Endothelial cell of umbilical vein (primary cell): ENCODE results near the gene TAF3. TPM values are rescaled to one million over a fixed set of nuclear protein-coding genes. Genes with fewer than 3 reads are reported as not detected.

ENCODE experiments used
- BruUV-seq: library from RNA; stranded (reverse); fragments of 400-500 nt; replicated peaks from 2 replicates; lab custom pipeline; 2021; lab: Mats Ljungman, UMichigan
- CTCF ChIA-PET: fragments of 300-600, 350-600 bp; sonication (Branson Sonifier 250); formaldehyde crosslinking; loops from one replicate; lab custom pipeline; 2021; ENCODE audit warnings: antibody characterized with exemption, inconsistent platforms; lab: Charles Lee
- POLR2A ChIA-PET: fragments of 300-600, 350-600 bp; sonication (Branson Sonifier 250); formaldehyde crosslinking; loops from one replicate; lab custom pipeline; 2021; ENCODE audit warnings: antibody characterized with exemption, inconsistent platforms; lab: Charles Lee
- DNase-seq: peaks from one replicate; pipeline ENCODE4 v3.0.0-alpha.2; 2011; ENCODE audit warnings: low read depth, low spot score
- FAIRE-seq: peaks from 2 replicates; lab custom pipeline; 2011; peaks lifted over from hg19 to GRCh38; lab: Jason Lieb, UNC
- H2AFZ ChIP-seq: 2 replicates; pipeline ENCODE4 v1.6.0; 2012; ENCODE audit warnings: low read depth, low read length, control low read depth, inconsistent platforms
- H3K27ac ChIP-seq: 2 replicates; pipeline ENCODE4 v1.5.1; 2011; ENCODE audit warnings: low read depth, mild to moderate bottlenecking, control low read depth, low read length, moderate library complexity; ENCODE audit not compliant: insufficient read depth
- H3K27me3 ChIP-seq, 2 experiments: 2 replicates each; pipeline versions ENCODE4 v1.6.0 to v1.6.1; 2011; ENCODE audit warnings: low read length in 2 of 2, mixed read lengths in 1 of 2; ENCODE audit not compliant: control insufficient read depth in 2 of 2, insufficient read depth in 2 of 2
- H3K36me3 ChIP-seq, 2 experiments: 2 replicates in 1 of 2; 3 replicates in 1 of 2; pipeline ENCODE4 v1.5.1; 2011; ENCODE audit warnings: low read length in 2 of 2, mild to moderate bottlenecking in 1 of 2, moderate library complexity in 1 of 2; ENCODE audit not compliant: control insufficient read depth in 2 of 2, insufficient read depth in 2 of 2; ENCODE audit errors: extremely low read depth in 1 of 2
- H3K4me1 ChIP-seq: 3 replicates; pipeline ENCODE4 v1.5.1; 2011; ENCODE audit warnings: mild to moderate bottlenecking, low read length; ENCODE audit not compliant: control insufficient read depth, insufficient read depth; ENCODE audit errors: extremely low read depth
- H3K4me2 ChIP-seq: 2 replicates; pipeline ENCODE4 v1.6.1; 2011; ENCODE audit warnings: low read length, control low read depth, mixed read lengths; ENCODE audit not compliant: insufficient read depth
- H3K4me3 ChIP-seq, 3 experiments: fragments of 200-600 bp in 1 of 3; sonication (generic), shearing (Covaris generic) in 1 of 3; replicated peaks in 1 of 3; 2 replicates each; pipeline ENCODE4 v1.5.1; 2011 to 2016; ENCODE audit warnings: control low read depth in 3 of 3, low read length in 3 of 3, mild to moderate bottlenecking in 2 of 3, inconsistent platforms in 1 of 3, low read depth in 1 of 3, moderate library complexity in 1 of 3; ENCODE audit not compliant: insufficient read depth in 1 of 3
- H3K79me2 ChIP-seq: 2 replicates; pipeline ENCODE4 v1.6.0; 2012; ENCODE audit warnings: low read length, inconsistent platforms; ENCODE audit not compliant: control insufficient read depth, insufficient read depth
- H3K9ac ChIP-seq: replicated peaks from 2 replicates; pipeline ENCODE3; 2011; ENCODE audit warnings: low read length, control low read depth; ENCODE audit not compliant: insufficient read depth; ENCODE audit errors: extremely low read depth
- H3K9me1 ChIP-seq: replicated peaks from 3 replicates; pipeline ENCODE4 v1.6.0; 2011; ENCODE audit warnings: mild to moderate bottlenecking, low read length; ENCODE audit not compliant: control insufficient read depth, insufficient read depth; ENCODE audit errors: extremely low read depth
- H3K9me3 ChIP-seq: replicated peaks from 2 replicates; pipeline ENCODE4 v1.5.1; 2012; ENCODE audit warnings: low read length, inconsistent platforms; ENCODE audit not compliant: control insufficient read depth, insufficient read depth
- H4K20me1 ChIP-seq: replicated peaks from 2 replicates; pipeline ENCODE3; 2011; ENCODE audit warnings: mild to moderate bottlenecking, low read length; ENCODE audit not compliant: control insufficient read depth, insufficient read depth; ENCODE audit errors: extremely low read depth
- CTCF ChIP-seq, 2 donors: IDR thresholded peaks; 1 replicate in 1 of 2; 2 replicates in 1 of 2; pipeline ENCODE4 v1.5.1; 2011; ENCODE audit warnings: low read length in 2 of 2, mild to moderate bottlenecking in 2 of 2, moderate library complexity in 2 of 2, control low read depth in 1 of 2, inconsistent platforms in 1 of 2, low read depth in 1 of 2; ENCODE audit not compliant: insufficient read depth in 1 of 2; ENCODE audit errors: extremely low read depth in 1 of 2
- EZH2 ChIP-seq: IDR thresholded peaks from 2 replicates; pipeline ENCODE4 v1.6.1; 2012; ENCODE audit warnings: borderline replicate concordance, low read depth, mild to moderate bottlenecking, moderate library complexity, low read length, inconsistent platforms; ENCODE audit not compliant: severe bottlenecking
- FOS ChIP-seq: IDR thresholded peaks from 2 replicates; pipeline ENCODE4 v1.6.1; 2011; ENCODE audit warnings: mild to moderate bottlenecking, low read length, moderate library complexity, borderline replicate concordance; ENCODE audit not compliant: insufficient read depth
- GATA2 ChIP-seq: IDR thresholded peaks from 2 replicates; pipeline ENCODE4 v1.7.0; 2011; ENCODE audit warnings: low read depth, mild to moderate bottlenecking, moderate library complexity, mixed read lengths, low read length; ENCODE audit not compliant: insufficient read length, insufficient read depth
- JUN ChIP-seq: IDR thresholded peaks from 2 replicates; pipeline ENCODE4 v1.6.1; 2011; ENCODE audit warnings: borderline replicate concordance, low read depth; ENCODE audit not compliant: insufficient read length, insufficient read depth
- MAX ChIP-seq: IDR thresholded peaks from 2 replicates; pipeline ENCODE4 v1.6.1; 2011; ENCODE audit not compliant: insufficient read depth, insufficient read length
- MYC ChIP-seq: IDR thresholded peaks from one replicate; pipeline ENCODE4 v1.6.1; 2011; ENCODE audit warnings: mild to moderate bottlenecking, low read depth, low read length
- POLR2A ChIP-seq: IDR thresholded peaks from 2 replicates; pipeline ENCODE4 v1.6.1; 2012; ENCODE audit warnings: low read depth, mild to moderate bottlenecking, control low read depth, low read length
- POLR2AphosphoS5 ChIP-seq: IDR thresholded peaks from 2 replicates; pipeline ENCODE4 v1.6.1; 2012; ENCODE audit warnings: low read depth, mild to moderate bottlenecking, control low read depth, low read length, moderate library complexity; ENCODE audit not compliant: insufficient read depth
- dilution Hi-C: fragments of 300-500 bp; cut with MboI; formaldehyde crosslinking; loops from one replicate; pipeline ENCODE4 v1.15.0; 2019; ENCODE audit warnings: low sequenced_read_pairs; ENCODE audit not compliant: extremely low pct_ligation_motif_present
- intact Hi-C: fragments of 100-400 bp; cut with micrococcal nuclease; formaldehyde crosslinking; loops from one replicate; pipeline ENCODE4 v1.10.0; 2022
- polyA plus RNA-seq, 4 experiments: library from polyadenylated mRNA; depleted of rRNA in 3 of 4; stranded (reverse) in 3 of 4; unstranded in 1 of 4; fragments of >200 nt; gene quantifications; 2 replicates each; pipeline versions ENCODE4 v1.2.1 to v1.2.3, GENCODE V29; 2011 to 2012; ENCODE audit warnings: missing spikeins in 1 of 4
- total RNA-seq: library from RNA; stranded (reverse); gene quantifications from 2 replicates; pipeline ENCODE4 v1.2.3, GENCODE V29; 2021

Gene TAF3
- total and polyA plus RNA-seq, 2 donors (not counting 3 experiments of a cell fraction or from before 2014, with no cell fraction given): 2.4 to 10.5 TPM

GRCh38 chr10:8004469-8005000 is 186.2 kb downstream of the TAF3 start:
- TF ChIP-seq POLR2AphosphoS5: no peak
- no peak for TF ChIP-seq MAX
- TF ChIP-seq FOS: no peak
- TF ChIP-seq JUN: no peak
- no peak for TF ChIP-seq EZH2
- TF ChIP-seq GATA2: no peak
- no peak for TF ChIP-seq MYC
- TF ChIP-seq POLR2A: no peak
- TF ChIP-seq CTCF (IDR thresholded peaks at IDR 0.05; ENCODE audit: extremely low read depth in 1 of 2, insufficient read depth in 1 of 2, low read depth in 1 of 2, low read length in 2 of 2): no peak
- DNase-seq (no peak), FAIRE-seq (no peak)
- no peaks in the 10 kb centered on the region for H4K20me1 ChIP-seq
- no peak overlapping the region for H3K9ac ChIP-seq
- no TSS peak for BruUV-seq
- intact Hi-C loops (no loop called here), dilution Hi-C loops (no loop called here)
- CTCF ChIA-PET: no interaction called here
- H3K27ac ChIP-seq: no peak overlapping the region
- H3K27me3 ChIP-seq: no peaks in the 10 kb centered on the region
- H3K36me3 ChIP-seq: no peaks in the 10 kb centered on the region
- H2AFZ ChIP-seq: no peak overlapping the region
- no peaks in the 10 kb centered on the region for H3K9me3 ChIP-seq
- H3K9me1 ChIP-seq: no peaks in the 10 kb centered on the region
- H3K4me2 ChIP-seq: no peak overlapping the region
- POLR2A ChIA-PET: interaction anchor here (0.6 kb wide), 1 partner anchor 85 kb away, joined by 3 read pairs; no protein-coding TSS in a partner anchor
- H3K4me1 ChIP-seq: no peaks in the 10 kb centered on the region
- H3K4me3 ChIP-seq: no peak overlapping the region
- no peaks in the 10 kb centered on the region for H3K79me2 ChIP-seq
